GM12864 (cell line): ENCODE results near the gene PARVB.

ENCODE experiments used
- DNase-seq: peaks from one replicate; pipeline ENCODE4 v3.0.0-alpha.2; 2011; ENCODE audit warnings: low read depth
- H3K4me3 ChIP-seq: 2 replicates; pipeline ENCODE4 v1.5.1; 2011; ENCODE audit warnings: mild to moderate bottlenecking, low read depth, low read length, control low read depth
- CTCF ChIP-seq: IDR thresholded peaks from 2 replicates; pipeline ENCODE4 v1.5.1; 2011; ENCODE audit warnings: low read depth, mild to moderate bottlenecking, moderate library complexity, low read length, control low read depth, inconsistent platforms; ENCODE audit errors: missing control alignments

The PARVB gene

GRCh38 chr22:43992331-43992821, 31.7 kb upstream of the PARVB start:
- DNase-seq, result no peak
- no peak overlapping the region for H3K4me3 ChIP-seq
- no peak for TF ChIP-seq CTCF

GRCh38 chr22:43993072-43993760, 30.9 kb upstream of the PARVB start:
- peak; percentile 96 for TF ChIP-seq CTCF
- no peak overlapping the region for H3K4me3 ChIP-seq
- peak; percentile 19 for DNase-seq

GRCh38 chr22:43994006-43994405, 30.1 kb upstream of the PARVB start:
- TF ChIP-seq CTCF, result no peak
- no peak overlapping the region for H3K4me3 ChIP-seq
- DNase-seq, result no peak

GRCh38 chr22:43994416-43994815, 29.7 kb upstream of the PARVB start:
- H3K4me3 ChIP-seq, result no peak overlapping the region
- no peak for TF ChIP-seq CTCF
- DNase-seq, result no peak

GRCh38 chr22:43995057-43995685, 28.9 kb upstream of the PARVB start:
- no peak for DNase-seq
- peak overlapping the region; percentile 60; the same call in 1 of the 2 replicates for H3K4me3 ChIP-seq
- no peak for TF ChIP-seq CTCF

- DNase-seq, result no peak
- no peak for TF ChIP-seq CTCF
- peak overlapping the region; percentile 60 for H3K4me3 ChIP-seq
Observed at GRCh38 chr22:43995798-43996169, 28.3 kb upstream of the PARVB start.
